ENCODE results near the gene EHMT2. TPM values are rescaled to one million over a fixed set of nuclear protein-coding genes. Genes with fewer than 3 reads are reported as not detected.
"Not testable (repeated sequence)": the region's sequence is repeated elsewhere in the genome, so short reads cannot be mapped to it uniquely, and the experiment has no call there.

EHMT2 gene
- total RNA-seq, 2 experiments from 2014 or later: 50.1 to 60.4 TPM

- no peak overlapping the region for H3K27ac Mint-ChIP-seq
- intact Hi-C loops (cut with DNase I, micrococcal nuclease): no loop called here
- H3K4me1 Mint-ChIP-seq: no peaks in the 10 kb centered on the region
- POLR2A ChIA-PET: no interaction called here
- H3K9me3 Mint-ChIP-seq (ENCODE audit: low read depth): no peaks in the 10 kb centered on the region
- H3K36me3 Mint-ChIP-seq (ENCODE audit: low read depth): peaks cover 17% of the 10 kb centered on the region
- ATAC-seq (no peak), DNase-seq (no peak)
- H3K4me3 Mint-ChIP-seq: no peak overlapping the region
- H3K27me3 Mint-ChIP-seq: no peaks in the 10 kb centered on the region
- CTCF ChIA-PET: interaction anchor here (0.7 kb wide), 1 partner anchor 17 kb away, joined by 3 read pairs; no protein-coding TSS in a partner anchor
These were observed 19.8 kb downstream of the EHMT2 start for GRCh38 chr6:31877651-31878161.

GRCh38 chr6:31877125-31877650 is 20.3 kb downstream of the EHMT2 start:
- Mint-ChIP-seq H3K36me3 (ENCODE audit: low read depth) (peaks cover 17% of the 10 kb centered on the region), H3K4me1 (no peaks in the 10 kb centered on the region), H3K9me3 (ENCODE audit: low read depth) (no peaks in the 10 kb centered on the region), H3K27ac (no peak overlapping the region), H3K4me3 (no peak overlapping the region), H3K27me3 (no peaks in the 10 kb centered on the region)
- intact Hi-C loops (cut with DNase I, micrococcal nuclease): no loop called here
- DNase-seq: no peak
- ChIA-PET POLR2A (no interaction called here), CTCF (interaction anchor here (0.6 kb wide), 3 partner anchors 64 to 1034 kb away, joined by 3 read pairs; no protein-coding TSS in a partner anchor)
- no peak for ATAC-seq

- no peak for ATAC-seq
- no peak overlapping the region for H3K27ac Mint-ChIP-seq
- no peaks in the 10 kb centered on the region for H3K9me3 Mint-ChIP-seq (ENCODE audit: low read depth)
- no peaks in the 10 kb centered on the region for H3K27me3 Mint-ChIP-seq
- ChIA-PET POLR2A (no interaction called here), CTCF (interaction anchor here (0.6 to 1.6 kb wide), 5 partner anchors 9 to 1033 kb away, joined by 3 to 4 read pairs (median 3); no protein-coding TSS in a partner anchor)
- no peaks in the 10 kb centered on the region for H3K4me1 Mint-ChIP-seq
- no peak for DNase-seq
- intact Hi-C loops (cut with DNase I, micrococcal nuclease): no loop called here
- H3K4me3 Mint-ChIP-seq: no peak overlapping the region
- H3K36me3 Mint-ChIP-seq (ENCODE audit: low read depth): peaks cover 12% of the 10 kb centered on the region
These were observed 21.1 kb downstream of the EHMT2 start for GRCh38 chr6:31876357-31876756.

- Mint-ChIP-seq H3K27ac (no peak overlapping the region), H3K36me3 (ENCODE audit: low read depth) (peaks cover 7% of the 10 kb centered on the region), H3K4me1 (peaks cover 3% of the 10 kb centered on the region), H3K4me3 (no peak overlapping the region), H3K9me3 (ENCODE audit: low read depth) (no peaks in the 10 kb centered on the region), H3K27me3 (no peaks in the 10 kb centered on the region)
- DNase-seq: no peak
- ATAC-seq: no peak
- ChIA-PET POLR2A (no interaction called here), CTCF (interaction anchor here (0.9 to 1.6 kb wide), 5 partner anchors 8 to 242 kb away, joined by 3 to 4 read pairs (median 3); no protein-coding TSS in a partner anchor)
- intact Hi-C loops (cut with DNase I, micrococcal nuclease): no loop called here
These were observed 21.6 kb downstream of the EHMT2 start for GRCh38 chr6:31875877-31876276.

DNA sequence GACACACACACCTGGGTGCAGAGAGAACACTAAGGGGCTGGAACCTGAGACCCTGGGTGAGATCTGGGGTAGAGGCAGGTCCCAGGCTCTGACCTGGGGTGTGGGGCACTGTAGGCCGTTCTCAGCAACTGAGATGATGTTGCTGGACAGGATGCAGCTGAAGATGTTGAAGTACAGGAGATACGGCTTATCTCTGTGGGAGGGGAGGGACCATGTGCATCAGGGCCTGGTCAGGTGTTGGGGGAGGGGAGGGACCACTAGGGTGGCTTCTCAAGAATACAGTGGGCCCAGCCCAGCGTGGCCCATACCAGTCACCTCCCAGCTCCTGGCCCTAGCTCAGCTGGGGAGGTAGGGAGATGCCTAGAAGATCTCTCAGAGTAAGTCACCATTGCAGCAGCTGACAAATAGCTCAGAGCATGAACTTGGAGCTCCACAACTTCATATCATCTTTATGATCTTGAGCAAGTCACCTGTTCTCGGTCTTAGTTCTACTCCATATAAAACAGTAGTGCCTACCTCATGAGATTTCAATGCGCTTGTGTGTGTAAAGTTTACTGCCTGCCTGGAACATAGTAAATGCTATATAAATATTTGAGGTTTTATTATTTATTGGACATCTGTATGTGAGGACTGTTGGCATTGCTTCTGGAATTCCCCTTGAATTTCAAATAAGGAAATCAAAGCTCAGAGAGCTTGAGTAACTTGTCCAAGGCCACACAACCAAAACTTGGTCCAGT is 22.5 kb downstream of the EHMT2 start:
- H3K4me1 Mint-ChIP-seq: peaks cover 3% of the 10 kb centered on the region
- intact Hi-C loops (cut with DNase I, micrococcal nuclease): no loop called here
- ATAC-seq: no peak
- DNase-seq: no peak
- no peaks in the 10 kb centered on the region for H3K27me3 Mint-ChIP-seq
- ChIA-PET CTCF (interaction anchor here (1.1 to 1.6 kb wide), 3 partner anchors 10 to 84 kb away, joined by 3 to 4 read pairs (median 3); no protein-coding TSS in a partner anchor), POLR2A (no interaction called here)
- no peak overlapping the region for H3K4me3 Mint-ChIP-seq
- no peaks in the 10 kb centered on the region for H3K9me3 Mint-ChIP-seq (ENCODE audit: low read depth)
- no peak overlapping the region for H3K27ac Mint-ChIP-seq
- H3K36me3 Mint-ChIP-seq (ENCODE audit: low read depth): peaks cover 3% of the 10 kb centered on the region

- Mint-ChIP-seq H3K27me3 (no peaks in the 10 kb centered on the region), H3K4me3 (no peak overlapping the region), H3K9me3 (ENCODE audit: low read depth) (no peaks in the 10 kb centered on the region), H3K27ac (no peak overlapping the region), H3K4me1 (peaks cover 3% of the 10 kb centered on the region), H3K36me3 (ENCODE audit: low read depth) (peaks cover 3% of the 10 kb centered on the region)
- ChIA-PET POLR2A (no interaction called here), CTCF (interaction anchor here (0.6 to 1.1 kb wide), 4 partner anchors 13 to 162 kb away, joined by 3 to 6 read pairs (median 4); no protein-coding TSS in a partner anchor)
- no peak for DNase-seq
- intact Hi-C loops (cut with DNase I, micrococcal nuclease): no loop called here
- no peak for ATAC-seq
These were observed 23.3 kb downstream of the EHMT2 start for GRCh38 chr6:31874084-31874670.

DNA sequence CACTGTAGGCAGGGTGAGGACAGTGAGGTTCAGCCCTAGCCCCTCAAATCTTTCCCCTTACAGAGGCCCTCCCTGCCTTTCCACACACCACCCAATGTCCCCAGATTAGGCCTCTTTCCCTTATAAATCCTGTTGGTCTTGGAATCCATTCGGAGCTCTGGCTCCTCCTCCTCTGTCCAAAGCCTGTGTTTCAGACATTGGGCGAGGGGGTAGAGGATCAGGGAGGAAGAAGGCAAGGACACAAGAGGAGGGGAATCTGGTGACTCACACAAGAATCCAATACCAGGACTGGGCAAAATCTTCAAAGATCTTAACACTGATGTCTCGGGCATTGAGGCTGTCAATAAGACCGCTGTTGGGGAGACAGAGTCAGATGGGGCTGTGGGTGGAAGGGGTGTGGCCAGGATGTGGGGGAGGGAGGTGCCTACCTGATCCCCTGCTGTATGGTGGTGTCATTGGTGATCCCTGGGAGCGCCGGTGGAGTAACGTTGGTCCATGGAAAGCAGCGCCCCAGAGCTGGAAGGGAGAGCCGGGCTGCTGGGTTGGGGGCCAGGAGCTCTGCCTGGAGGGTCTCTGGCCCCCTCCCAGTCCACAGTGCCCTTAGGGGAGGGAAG is 26.3 kb downstream of the EHMT2 start:
- POLR2A ChIA-PET: no interaction called here
- intact Hi-C loops (cut with DNase I, micrococcal nuclease): no loop called here

DNA sequence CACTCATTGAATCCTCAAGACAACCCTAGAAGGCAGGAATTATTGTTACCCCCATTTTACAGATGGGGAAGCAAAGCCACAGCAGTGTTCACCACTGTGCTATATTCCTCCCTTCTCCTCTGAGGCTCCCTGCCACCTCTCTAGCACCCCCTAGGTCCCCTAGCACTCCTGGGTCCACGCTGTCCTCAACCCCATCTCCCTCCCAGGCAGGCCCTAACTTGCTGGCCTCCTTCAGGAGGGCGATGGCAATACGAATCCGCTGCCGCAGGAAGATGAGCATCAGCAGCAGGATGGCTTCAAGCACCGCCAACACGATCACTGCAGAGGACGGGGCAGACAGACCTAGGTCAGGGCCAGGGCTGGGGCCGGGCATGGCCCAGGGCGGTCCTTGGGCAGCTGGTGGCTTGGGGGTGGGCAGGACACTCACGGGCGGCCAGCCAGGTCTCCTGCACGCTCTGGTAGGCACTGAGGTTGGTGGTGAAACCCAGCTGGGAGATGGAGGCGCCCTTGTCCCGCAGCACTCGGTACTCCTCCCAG is 27.0 kb downstream of the EHMT2 start:
- Mint-ChIP-seq H3K4me3 (no peak overlapping the region), H3K27me3 (no peaks in the 10 kb centered on the region), H3K4me1 (peaks cover 3% of the 10 kb centered on the region), H3K36me3 (ENCODE audit: low read depth) (no peaks in the 10 kb centered on the region), H3K9me3 (ENCODE audit: low read depth) (no peaks in the 10 kb centered on the region), H3K27ac (no peak overlapping the region)
- no peak for DNase-seq
- intact Hi-C loops (cut with DNase I, micrococcal nuclease): no loop called here
- CTCF ChIA-PET: no interaction called here
- POLR2A ChIA-PET: no interaction called here
- peak; percentile 51 for ATAC-seq

More for the DNA sequence above, 26.3 kb downstream of the EHMT2 start:
- no peaks in the 10 kb centered on the region for H3K36me3 Mint-ChIP-seq (ENCODE audit: low read depth)
- no peak overlapping the region for H3K4me3 Mint-ChIP-seq
- no peaks in the 10 kb centered on the region for H3K27me3 Mint-ChIP-seq
- ATAC-seq (no peak), DNase-seq (no peak)
- CTCF ChIA-PET: interaction anchor here (0.6 to 1.0 kb wide), 3 partner anchors 9 to 93 kb away, joined by 3 read pairs; partner anchors contain the start of gene NEU1
- no peak overlapping the region for H3K27ac Mint-ChIP-seq
- H3K9me3 Mint-ChIP-seq (ENCODE audit: low read depth): no peaks in the 10 kb centered on the region
- peaks cover 3% of the 10 kb centered on the region for H3K4me1 Mint-ChIP-seq

GRCh38 chr6:31869343-31869742 is 28.2 kb downstream of the EHMT2 start:
- Mint-ChIP-seq H3K27me3 (no peaks in the 10 kb centered on the region), H3K4me3 (no peak overlapping the region)
- CTCF ChIA-PET: no interaction called here

DNA sequence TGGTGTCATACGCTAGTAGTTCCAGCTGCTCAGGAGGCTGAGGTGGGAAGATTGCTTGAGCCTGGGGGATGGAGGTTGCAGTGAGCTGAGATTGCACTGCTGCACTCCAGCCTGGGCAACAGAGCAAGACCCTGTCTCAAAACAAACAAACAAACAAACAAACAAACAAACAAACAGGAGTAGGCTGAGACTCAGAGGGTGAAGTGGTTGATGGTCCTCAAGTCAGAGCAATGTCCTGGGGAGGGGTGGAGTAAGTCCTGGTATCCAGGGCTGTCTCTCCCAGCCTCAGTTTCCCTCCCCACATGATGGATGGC is 28.9 kb downstream of the EHMT2 start:
- DNase-seq; H3K9me3 Mint-ChIP-seq (ENCODE audit: low read depth); H3K36me3 Mint-ChIP-seq (ENCODE audit: low read depth); H3K27me3 Mint-ChIP-seq; intact Hi-C loops (cut with DNase I, micrococcal nuclease); H3K4me3 Mint-ChIP-seq; POLR2A ChIA-PET; CTCF ChIA-PET; ATAC-seq; H3K27ac Mint-ChIP-seq: not testable (repeated sequence)
- peaks cover 11% of the 10 kb centered on the region for H3K4me1 Mint-ChIP-seq

More at GRCh38 chr6:31869343-31869742, 28.2 kb downstream of the EHMT2 start:
- POLR2A ChIA-PET: no interaction called here
- no peaks in the 10 kb centered on the region for H3K9me3 Mint-ChIP-seq (ENCODE audit: low read depth)
- no peak overlapping the region for H3K27ac Mint-ChIP-seq
- intact Hi-C loops (cut with DNase I, micrococcal nuclease): no loop called here
- H3K36me3 Mint-ChIP-seq (ENCODE audit: low read depth): no peaks in the 10 kb centered on the region
- no peak for ATAC-seq
- DNase-seq: no peak
- peaks cover 6% of the 10 kb centered on the region for H3K4me1 Mint-ChIP-seq
